Neural cell (in vitro differentiated cells): ENCODE data around the gene GALNT14. TPM values are rescaled to one million over a fixed set of nuclear protein-coding genes. Genes with fewer than 3 reads are reported as not detected.

Experiments
- H2AFZ ChIP-seq: fragments of 200-600, 300-800 bp; sonication (generic), shearing (Covaris generic); 2 replicates; pipeline ENCODE4 v1.6.0; 2014; ENCODE audit warnings: low read depth, mild to moderate bottlenecking, antibody characterized with exemption, low read length, moderate library complexity
- H3F3A ChIP-seq: fragments of 200-600 bp; shearing (Covaris generic); 2 replicates; pipeline ENCODE4 v1.6.1; 2016; ENCODE audit warnings: mild to moderate bottlenecking, moderate library complexity, mixed read lengths, antibody characterized with exemption, low read length; ENCODE audit not compliant: insufficient read depth, poor library complexity, severe bottlenecking
- H3K27ac ChIP-seq: fragments of 200-600, 300-800 bp; sonication (generic), shearing (Covaris generic); 2 replicates; pipeline ENCODE4 v1.5.1; 2014; ENCODE audit warnings: mild to moderate bottlenecking, low read length, moderate library complexity
- H3K27me3 ChIP-seq: fragments of 300-800, 200-600 bp; sonication (generic), shearing (Covaris generic); 2 replicates; pipeline ENCODE4 v1.6.0; 2014; ENCODE audit warnings: mild to moderate bottlenecking, low read depth, low read length, moderate library complexity; ENCODE audit not compliant: insufficient read depth
- H3K36me3 ChIP-seq: fragments of 300-800, 200-600 bp; sonication (generic), shearing (Covaris generic); 2 replicates; pipeline ENCODE4 v1.5.1; 2014; ENCODE audit warnings: mild to moderate bottlenecking, antibody characterized with exemption, low read length, moderate library complexity; ENCODE audit not compliant: insufficient read depth
- H3K4me2 ChIP-seq: fragments of 300-800, 200-600 bp; sonication (generic), shearing (Covaris generic); 2 replicates; pipeline ENCODE4 v1.6.0; 2014; ENCODE audit warnings: mild to moderate bottlenecking, low read length
- H3K4me3 ChIP-seq: fragments of 300-800, 200-600 bp; sonication (generic), shearing (Covaris generic); 2 replicates; pipeline ENCODE4 v1.5.1; 2014; ENCODE audit warnings: mild to moderate bottlenecking, low read length, moderate library complexity
- H3K79me2 ChIP-seq: fragments of 200-600 bp; shearing (Covaris generic); replicated peaks from 2 replicates; pipeline ENCODE4 v1.6.0; 2014; ENCODE audit warnings: mild to moderate bottlenecking, low read length, moderate library complexity; ENCODE audit not compliant: insufficient read depth
- H3K9ac ChIP-seq: fragments of 300-800, 200-600 bp; sonication (generic), shearing (Covaris generic); 2 replicates; pipeline ENCODE4 v1.6.1; 2016; ENCODE audit warnings: mild to moderate bottlenecking, low read length, mixed read lengths
- H3K9me2 ChIP-seq: fragments of 200-600 bp; shearing (Covaris generic); 2 replicates; pipeline ENCODE4 v1.6.1; 2016; ENCODE audit warnings: mild to moderate bottlenecking, low read length, mixed read lengths; ENCODE audit not compliant: insufficient read depth
- H3K9me3 ChIP-seq: fragments of 200-600, 300-800 bp; sonication (generic), shearing (Covaris generic); 2 replicates; pipeline ENCODE4 v1.6.1; 2016; ENCODE audit warnings: mild to moderate bottlenecking, mixed run types, low read length, moderate library complexity, mixed read lengths
- H4K20me1 ChIP-seq: fragments of 200-600 bp; shearing (Covaris generic); 2 replicates; pipeline ENCODE4 v1.6.1; 2016; ENCODE audit warnings: mild to moderate bottlenecking, mixed run types; ENCODE audit not compliant: insufficient read depth
- CTCF ChIP-seq: fragments of 450-650 bp; IDR thresholded peaks from 2 replicates; pipeline ENCODE4 v1.5.1; 2014; ENCODE audit warnings: antibody characterized with exemption, mild to moderate bottlenecking, moderate library complexity; ENCODE audit not compliant: poor library complexity, severe bottlenecking
- EZH2 ChIP-seq: fragments of 200-600, 300-800 bp; shearing (Covaris generic), sonication (generic); IDR thresholded peaks from 2 replicates; pipeline ENCODE4 v1.6.1; 2014; ENCODE audit warnings: antibody characterized with exemption, low read length, borderline replicate concordance, mild to moderate bottlenecking; ENCODE audit not compliant: insufficient read depth, poor library complexity, severe bottlenecking
- MXI1 ChIP-seq: fragments of 450-650 bp; conservative IDR thresholded peaks from 2 replicates; pipeline ENCODE4 v1.6.1; 2014; ENCODE audit warnings: antibody characterized with exemption, mild to moderate bottlenecking; ENCODE audit not compliant: poor library complexity, severe bottlenecking
- POLR2AphosphoS5 ChIP-seq: IDR thresholded peaks from 2 replicates; pipeline ENCODE4 v1.6.1; 2012
- RAD21 ChIP-seq: fragments of 450-650 bp; conservative IDR thresholded peaks from 2 replicates; pipeline ENCODE4 v1.6.1; 2014; ENCODE audit warnings: antibody characterized with exemption, mild to moderate bottlenecking, moderate library complexity
- SMC3 ChIP-seq: fragments of 450-650 bp; conservative IDR thresholded peaks from 2 replicates; pipeline ENCODE4 v1.6.1; 2014; ENCODE audit warnings: antibody characterized with exemption, mild to moderate bottlenecking, moderate library complexity; ENCODE audit not compliant: poor library complexity
- TAF1 ChIP-seq: IDR thresholded peaks from 2 replicates; pipeline ENCODE4 v1.6.1; 2012; ENCODE audit warnings: low read depth
- polyA minus RNA-seq: library from RNA; depleted of rRNA, polyadenylated mRNA; stranded (reverse); fragments of >200 nt; gene quantifications from 2 replicates; pipeline ENCODE4 v1.2.3, GENCODE V29; 2014
- polyA plus RNA-seq: library from polyadenylated mRNA; depleted of rRNA; stranded (reverse); fragments of >200 nt; gene quantifications from 2 replicates; pipeline ENCODE4 v1.2.3, GENCODE V29; 2014
- TF ChIP-seq, protein P1 (sequence below): IDR thresholded peaks from 2 replicates; pipeline ENCODE4 v1.6.1; 2012; ENCODE audit warnings: borderline replicate concordance

The GALNT14 gene
- polyA plus RNA-seq (9.0 and 15.9 TPM in 2 replicates), polyA minus RNA-seq (9.8 and 12.2 TPM in 2 replicates)

DNA sequence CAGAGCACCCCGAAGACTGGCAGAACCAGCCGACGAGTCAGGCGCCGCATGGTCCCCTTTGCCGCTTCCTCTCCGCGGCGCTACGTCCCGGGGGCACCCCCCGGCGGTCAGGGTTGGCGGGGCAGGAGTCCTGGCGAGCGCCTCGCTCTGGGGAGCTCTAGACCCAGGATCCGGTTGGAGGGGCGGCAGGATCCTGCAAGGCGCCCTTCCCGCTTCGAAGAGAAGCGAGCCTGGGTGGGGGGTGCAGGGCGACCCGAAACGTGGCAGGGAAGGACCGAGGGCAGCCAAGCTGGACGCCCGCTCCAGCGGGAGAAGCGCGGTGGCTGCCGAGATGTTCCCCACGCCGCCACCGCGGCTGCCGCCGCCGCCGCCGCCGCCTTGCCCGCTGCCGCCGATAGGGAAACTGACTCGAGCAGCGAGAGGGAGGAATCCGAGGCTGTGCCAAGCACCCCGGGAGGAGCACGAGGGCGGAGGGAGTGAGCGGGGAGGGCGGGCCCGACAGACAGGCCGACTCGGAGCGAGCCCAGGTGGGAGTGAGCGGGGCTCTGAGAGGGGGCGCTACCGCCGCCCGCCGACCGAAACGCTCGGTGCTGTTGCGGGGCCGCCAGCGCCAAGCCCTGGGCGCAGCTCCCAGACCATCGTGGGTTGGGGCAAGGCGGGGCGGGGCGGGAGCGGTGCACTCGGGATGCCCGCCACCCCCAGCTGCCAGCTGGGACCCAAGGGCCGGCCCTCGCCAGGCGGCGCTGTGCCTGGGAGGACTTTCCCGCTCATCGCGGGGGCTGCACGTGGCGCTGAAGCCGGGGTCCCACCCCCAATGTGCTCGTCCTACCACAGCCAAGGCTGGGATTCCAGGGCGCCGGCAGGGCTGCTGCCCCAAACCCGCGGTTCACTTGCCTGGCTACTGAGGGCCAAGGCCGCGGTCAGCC lies at the start of gene GALNT14:
TSS of gene GALNT14 (minus strand) at position 404 of the 926 bp plus-strand sequence. CDS start at position 50, 354 bp downstream.
- no peak within 1 kb of the TSS for H3K27ac ChIP-seq
- no peaks in the 10 kb centered on the region for H3K79me2 ChIP-seq

GRCh38 chr2:31187166-31187565 lies 48.9 kb upstream of the GALNT14 start:
- Histone ChIP-seq H3K4me3 (no peak overlapping the region), H3K27ac (no peak overlapping the region), H3K9me3 (no peaks in the 10 kb centered on the region), H3F3A (no peaks in the 10 kb centered on the region), H3K9me2 (no peaks in the 10 kb centered on the region), H4K20me1 (no peaks in the 10 kb centered on the region), H3K79me2 (no peaks in the 10 kb centered on the region), H3K36me3 (no peaks in the 10 kb centered on the region), H3K9ac (no peak overlapping the region), H3K27me3 (no peaks in the 10 kb centered on the region), H3K4me2 (no peak overlapping the region), H2AFZ (no peak overlapping the region)
- TF ChIP-seq, protein P1, sequence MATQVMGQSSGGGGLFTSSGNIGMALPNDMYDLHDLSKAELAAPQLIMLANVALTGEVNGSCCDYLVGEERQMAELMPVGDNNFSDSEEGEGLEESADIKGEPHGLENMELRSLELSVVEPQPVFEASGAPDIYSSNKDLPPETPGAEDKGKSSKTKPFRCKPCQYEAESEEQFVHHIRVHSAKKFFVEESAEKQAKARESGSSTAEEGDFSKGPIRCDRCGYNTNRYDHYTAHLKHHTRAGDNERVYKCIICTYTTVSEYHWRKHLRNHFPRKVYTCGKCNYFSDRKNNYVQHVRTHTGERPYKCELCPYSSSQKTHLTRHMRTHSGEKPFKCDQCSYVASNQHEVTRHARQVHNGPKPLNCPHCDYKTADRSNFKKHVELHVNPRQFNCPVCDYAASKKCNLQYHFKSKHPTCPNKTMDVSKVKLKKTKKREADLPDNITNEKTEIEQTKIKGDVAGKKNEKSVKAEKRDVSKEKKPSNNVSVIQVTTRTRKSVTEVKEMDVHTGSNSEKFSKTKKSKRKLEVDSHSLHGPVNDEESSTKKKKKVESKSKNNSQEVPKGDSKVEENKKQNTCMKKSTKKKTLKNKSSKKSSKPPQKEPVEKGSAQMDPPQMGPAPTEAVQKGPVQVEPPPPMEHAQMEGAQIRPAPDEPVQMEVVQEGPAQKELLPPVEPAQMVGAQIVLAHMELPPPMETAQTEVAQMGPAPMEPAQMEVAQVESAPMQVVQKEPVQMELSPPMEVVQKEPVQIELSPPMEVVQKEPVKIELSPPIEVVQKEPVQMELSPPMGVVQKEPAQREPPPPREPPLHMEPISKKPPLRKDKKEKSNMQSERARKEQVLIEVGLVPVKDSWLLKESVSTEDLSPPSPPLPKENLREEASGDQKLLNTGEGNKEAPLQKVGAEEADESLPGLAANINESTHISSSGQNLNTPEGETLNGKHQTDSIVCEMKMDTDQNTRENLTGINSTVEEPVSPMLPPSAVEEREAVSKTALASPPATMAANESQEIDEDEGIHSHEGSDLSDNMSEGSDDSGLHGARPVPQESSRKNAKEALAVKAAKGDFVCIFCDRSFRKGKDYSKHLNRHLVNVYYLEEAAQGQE = no peak
- TF ChIP-seq POLR2AphosphoS5 (no peak), EZH2 (no peak), CTCF (no peak), TAF1 (no peak), SMC3 (no peak), MXI1 (no peak), RAD21 (no peak)

More for the DNA sequence above, at the start of gene GALNT14:
- H3K9me3 ChIP-seq = no peaks in the 10 kb centered on the region
- H3K27me3 ChIP-seq = peaks cover 47% of the 10 kb centered on the region
- H3K4me3 ChIP-seq = peak within 1 kb of the TSS; percentile 75
- H3F3A ChIP-seq = no peaks in the 10 kb centered on the region
- no peaks in the 10 kb centered on the region for H3K36me3 ChIP-seq
- peak within 1 kb of the TSS; percentile 62 for H3K4me2 ChIP-seq
- peak within 1 kb of the TSS; percentile 71 for H3K9ac ChIP-seq
- H3K9me2 ChIP-seq = no peaks in the 10 kb centered on the region
- TF ChIP-seq CTCF (peak; percentile 69), RAD21 (peak; percentile 64), MXI1 (peak; percentile 12), SMC3 (peak; percentile 60)
- TF ChIP-seq, protein P1 = no peak
- peak within 1 kb of the TSS; percentile 49 for H2AFZ ChIP-seq
- H4K20me1 ChIP-seq = no peaks in the 10 kb centered on the region
